ENCODE measurements around the gene TRIM16.
"Not testable (repeated sequence)": the region's sequence is repeated elsewhere in the genome, so short reads cannot be mapped to it uniquely, and the experiment has no call there.

DNA sequence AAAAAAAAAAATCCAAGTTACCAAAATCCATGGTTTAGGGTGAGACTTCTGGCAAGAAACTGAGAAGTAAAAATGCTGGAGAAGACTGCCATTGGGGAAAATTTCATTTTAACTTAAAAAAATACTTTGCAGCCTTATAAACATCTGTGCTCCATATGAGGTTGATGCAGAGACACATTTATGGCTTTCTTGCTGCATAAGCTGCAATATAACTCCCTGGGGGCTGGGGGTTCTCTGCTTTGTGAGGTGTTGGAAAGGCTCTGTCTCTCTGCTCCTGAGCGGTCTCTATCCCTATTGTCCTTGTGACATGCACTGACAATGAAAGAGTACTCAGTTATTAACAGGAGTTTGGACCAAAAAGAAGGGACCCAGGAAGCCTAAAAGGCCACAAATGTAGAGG, 71.0 kb downstream of the TRIM16 start:
- TF ChIP-seq, protein P1, sequence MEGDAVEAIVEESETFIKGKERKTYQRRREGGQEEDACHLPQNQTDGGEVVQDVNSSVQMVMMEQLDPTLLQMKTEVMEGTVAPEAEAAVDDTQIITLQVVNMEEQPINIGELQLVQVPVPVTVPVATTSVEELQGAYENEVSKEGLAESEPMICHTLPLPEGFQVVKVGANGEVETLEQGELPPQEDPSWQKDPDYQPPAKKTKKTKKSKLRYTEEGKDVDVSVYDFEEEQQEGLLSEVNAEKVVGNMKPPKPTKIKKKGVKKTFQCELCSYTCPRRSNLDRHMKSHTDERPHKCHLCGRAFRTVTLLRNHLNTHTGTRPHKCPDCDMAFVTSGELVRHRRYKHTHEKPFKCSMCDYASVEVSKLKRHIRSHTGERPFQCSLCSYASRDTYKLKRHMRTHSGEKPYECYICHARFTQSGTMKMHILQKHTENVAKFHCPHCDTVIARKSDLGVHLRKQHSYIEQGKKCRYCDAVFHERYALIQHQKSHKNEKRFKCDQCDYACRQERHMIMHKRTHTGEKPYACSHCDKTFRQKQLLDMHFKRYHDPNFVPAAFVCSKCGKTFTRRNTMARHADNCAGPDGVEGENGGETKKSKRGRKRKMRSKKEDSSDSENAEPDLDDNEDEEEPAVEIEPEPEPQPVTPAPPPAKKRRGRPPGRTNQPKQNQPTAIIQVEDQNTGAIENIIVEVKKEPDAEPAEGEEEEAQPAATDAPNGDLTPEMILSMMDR (optimal IDR thresholded peaks at IDR 0.05 in 1 of 3, IDR thresholded peaks at IDR 0.05 in 1 of 3, conservative IDR thresholded peaks at IDR 0.05 in 1 of 3; ENCODE audit: extremely low read depth in 1 of 3, insufficient read depth in 2 of 3, low read length in 3 of 3), result not testable (repeated sequence)
- TF ChIP-seq EZH2 (IDR thresholded peaks at IDR 0.05; ENCODE audit: low read length), result not testable (repeated sequence)

Measured in keratinocyte (primary cell).